GM21390 (cell line): ENCODE results near the gene DNAJB12.
"Not testable (repeated sequence)": the region's sequence is repeated elsewhere in the genome, so short reads cannot be mapped to it uniquely, and the experiment has no call there.

ENCODE experiments used
- ATAC-seq: cut with Tn5 transposase; IDR thresholded peaks from one replicate; pipeline ENCODE4 v1.9.1; 2021; ENCODE audit not compliant: unreplicated experiment

The DNAJB12 gene

GRCh38 chr10:72353965-72354355 lies 759 bp downstream of the DNAJB12 start:
- no peak for ATAC-seq

GRCh38 chr10:72353028-72353964 lies 1.4 kb downstream of the DNAJB12 start:
- no peak for ATAC-seq

GRCh38 chr10:72351479-72351878 lies 3.2 kb downstream of the DNAJB12 start:
- ATAC-seq = no peak

- no peak for ATAC-seq
Measured at GRCh38 chr10:72349438-72349837, 5.3 kb downstream of the DNAJB12 start.

GRCh38 chr10:72348282-72348681 lies 6.4 kb downstream of the DNAJB12 start:
- ATAC-seq = no peak

- not testable (repeated sequence) for ATAC-seq
Measured at GRCh38 chr10:72346117-72346516, 8.6 kb downstream of the DNAJB12 start.

GRCh38 chr10:72344932-72345331 lies 9.8 kb downstream of the DNAJB12 start:
- ATAC-seq = no peak

- no peak for ATAC-seq
Measured at GRCh38 chr10:72342911-72343310, 11.8 kb downstream of the DNAJB12 start.

GRCh38 chr10:72340510-72341261 lies 14.0 kb downstream of the DNAJB12 start:
- no peak for ATAC-seq

GRCh38 chr10:72338180-72338579 lies 16.5 kb downstream of the DNAJB12 start:
- ATAC-seq = no peak

GRCh38 chr10:72337722-72338121 lies 17.0 kb downstream of the DNAJB12 start:
- ATAC-seq = no peak

- no peak for ATAC-seq
Measured at GRCh38 chr10:72337039-72337629, 17.6 kb downstream of the DNAJB12 start.

- no peak for ATAC-seq
Measured at GRCh38 chr10:72336259-72337038, 18.3 kb downstream of the DNAJB12 start.

- peak; percentile 27 for ATAC-seq
Measured at GRCh38 chr10:72335394-72336258, 19.1 kb downstream of the DNAJB12 start.

- ATAC-seq = peak; percentile 59
Measured at GRCh38 chr10:72334825-72335393, 19.8 kb downstream of the DNAJB12 start.

GRCh38 chr10:72334196-72334824 lies 20.4 kb downstream of the DNAJB12 start:
- ATAC-seq = no peak

GRCh38 chr10:72333112-72334015 lies 21.4 kb downstream of the DNAJB12 start:
- ATAC-seq = no peak
